ENCODE data around the gene STXBP6. TPM values are rescaled to one million over a fixed set of nuclear protein-coding genes. Genes with fewer than 3 reads are reported as not detected.

STXBP6 gene
- total RNA-seq, 1 experiment from 2014 or later, result not detected

GRCh38 chr14:24815543-24815942 is 234.4 kb downstream of the STXBP6 start:
- H3K36me3 ChIP-seq (ENCODE audit: control insufficient read depth, insufficient read depth, low read length), result no peaks in the 10 kb centered on the region
- POLR2A ChIA-PET, result no interaction called here
- ATAC-seq (no peak), DNase-seq (ENCODE audit: low read depth, low spot score) (no peak)
- H3K27ac ChIP-seq (ENCODE audit: low read length), result no peak overlapping the region
- CTCF ChIA-PET, result interaction anchor here (0.6 kb wide), 1 partner anchor 105 kb away, joined by 8 read pairs; no protein-coding TSS in a partner anchor
- TF ChIP-seq SIN3A (IDR thresholded peaks at IDR 0.05; ENCODE audit: borderline replicate concordance, insufficient read depth, low read depth, low read length), result no peak
- H3K4me3 ChIP-seq (ENCODE audit: low read depth in 2 of 2, low read length in 2 of 2), result no peak overlapping the region
- no peaks in the 10 kb centered on the region for H3K9me3 ChIP-seq (ENCODE audit: control insufficient read depth, insufficient read depth, low read depth, low read length)
- H3K27me3 ChIP-seq (ENCODE audit: control insufficient read depth, insufficient read depth, low read length), result no peaks in the 10 kb centered on the region; the same call in 1 of the 2 replicates
- in situ Hi-C loops (cut with HindIII; ENCODE audit: low pct_unique_long_range_greater_than_20kb, low sequenced_read_pairs), result no loop called here
- intact Hi-C loops (cut with micrococcal nuclease; ENCODE audit: unreplicated experiment), result no loop called here
- no TSS peak for BruUV-seq (replicated peaks)
- H3K4me1 ChIP-seq (ENCODE audit: control insufficient read depth, insufficient read depth, low read length), result no peaks in the 10 kb centered on the region

GRCh38 chr14:24814944-24815343 is 235.0 kb downstream of the STXBP6 start:
- no peak for DNase-seq (ENCODE audit: low read depth, low spot score)
- in situ Hi-C loops (cut with HindIII; ENCODE audit: low pct_unique_long_range_greater_than_20kb, low sequenced_read_pairs) (no loop called here), intact Hi-C loops (cut with micrococcal nuclease; ENCODE audit: unreplicated experiment) (no loop called here)
- TF ChIP-seq TCF7L2 (IDR thresholded peaks at IDR 0.05; ENCODE audit: low read depth, low read length) (no peak), CTCF (IDR thresholded peaks at IDR 0.05) (no peak), REST (IDR thresholded peaks at IDR 0.05; ENCODE audit: insufficient read depth in 1 of 2, low read depth in 2 of 2, low read length in 1 of 2) (no peak), POLR2AphosphoS5 (IDR thresholded peaks at IDR 0.05; ENCODE audit: low read depth, low read length) (no peak), SIN3A (IDR thresholded peaks at IDR 0.05; ENCODE audit: borderline replicate concordance, insufficient read depth, low read depth, low read length) (no peak)
- no peak overlapping the region for H3K27ac ChIP-seq (ENCODE audit: low read length)
- H3K9me3 ChIP-seq (ENCODE audit: control insufficient read depth, insufficient read depth, low read depth, low read length), result no peaks in the 10 kb centered on the region
- H3K4me1 ChIP-seq (ENCODE audit: control insufficient read depth, insufficient read depth, low read length), result no peaks in the 10 kb centered on the region
- H3K27me3 ChIP-seq (ENCODE audit: control insufficient read depth, insufficient read depth, low read length), result no peaks in the 10 kb centered on the region; the same call in 1 of the 2 replicates
- ATAC-seq, result no peak
- ChIA-PET CTCF (no interaction called here), POLR2A (no interaction called here)
- no peaks in the 10 kb centered on the region for H3K36me3 ChIP-seq (ENCODE audit: control insufficient read depth, insufficient read depth, low read length)
- BruUV-seq (replicated peaks), result no TSS peak
- H3K4me3 ChIP-seq (ENCODE audit: low read depth in 2 of 2, low read length in 2 of 2), result no peak overlapping the region

GRCh38 chr14:24814346-24814745 is 235.6 kb downstream of the STXBP6 start:
- CTCF ChIA-PET, result no interaction called here
- in situ Hi-C loops (cut with HindIII; ENCODE audit: low pct_unique_long_range_greater_than_20kb, low sequenced_read_pairs), result no loop called here
- no peak for TF ChIP-seq CTCF (IDR thresholded peaks at IDR 0.05)
- intact Hi-C loops (cut with micrococcal nuclease; ENCODE audit: unreplicated experiment), result no loop called here
- no peaks in the 10 kb centered on the region for H3K4me1 ChIP-seq (ENCODE audit: control insufficient read depth, insufficient read depth, low read length)
- no peaks in the 10 kb centered on the region; the same call in 1 of the 2 replicates for H3K27me3 ChIP-seq (ENCODE audit: control insufficient read depth, insufficient read depth, low read length)
- no peaks in the 10 kb centered on the region for H3K9me3 ChIP-seq (ENCODE audit: control insufficient read depth, insufficient read depth, low read depth, low read length)
- DNase-seq (ENCODE audit: low read depth, low spot score), result no peak
- no TSS peak for BruUV-seq (replicated peaks)
- no peaks in the 10 kb centered on the region for H3K36me3 ChIP-seq (ENCODE audit: control insufficient read depth, insufficient read depth, low read length)
- no peak overlapping the region for H3K27ac ChIP-seq (ENCODE audit: low read length)
- no peak overlapping the region for H3K4me3 ChIP-seq (ENCODE audit: low read depth in 2 of 2, low read length in 2 of 2)
- POLR2A ChIA-PET, result no interaction called here
- ATAC-seq, result no peak
